Stimulated activated naive CD8-positive, alpha-beta T cell treated with anti-CD3 and anti-CD28 coated beads, Interleukin-15, amount 100 ng/mL, for 72 hours (primary cell): ENCODE data around the gene CRK.

ENCODE experiments used
- ATAC-seq: fragments of 150-1000 bp; cut with Tn5 transposase; 2 replicates; pipeline ENCODE4 v1.10.0; 2021; ENCODE audit warnings: mild to moderate bottlenecking, moderate library complexity
- DNase-seq, 2 donors: peaks; one replicate each; pipeline ENCODE4 v3.0.0; 2021 to 2022
- H3K27ac Mint-ChIP-seq, 2 donors: one replicate each; pipeline ENCODE4 v1.8.0; 2022; ENCODE audit warnings: mild to moderate bottlenecking in 2 of 2, mixed read lengths in 2 of 2, moderate library complexity in 2 of 2
- H3K27me3 Mint-ChIP-seq: one replicate; pipeline ENCODE4 v1.8.0; 2022; ENCODE audit warnings: mixed read lengths
- H3K4me1 Mint-ChIP-seq: one replicate; pipeline ENCODE4 v1.8.0; 2022; ENCODE audit warnings: mild to moderate bottlenecking, mixed read lengths
- H3K4me3 Mint-ChIP-seq, 2 donors: one replicate each; pipeline ENCODE4 v1.8.0; 2022; ENCODE audit warnings: mild to moderate bottlenecking in 2 of 2, mixed read lengths in 2 of 2, moderate library complexity in 1 of 2
- H3K9me3 Mint-ChIP-seq, 2 donors: one replicate each; pipeline ENCODE4 v1.8.0; 2022; ENCODE audit warnings: mixed read lengths in 2 of 2

CRK gene

DNA sequence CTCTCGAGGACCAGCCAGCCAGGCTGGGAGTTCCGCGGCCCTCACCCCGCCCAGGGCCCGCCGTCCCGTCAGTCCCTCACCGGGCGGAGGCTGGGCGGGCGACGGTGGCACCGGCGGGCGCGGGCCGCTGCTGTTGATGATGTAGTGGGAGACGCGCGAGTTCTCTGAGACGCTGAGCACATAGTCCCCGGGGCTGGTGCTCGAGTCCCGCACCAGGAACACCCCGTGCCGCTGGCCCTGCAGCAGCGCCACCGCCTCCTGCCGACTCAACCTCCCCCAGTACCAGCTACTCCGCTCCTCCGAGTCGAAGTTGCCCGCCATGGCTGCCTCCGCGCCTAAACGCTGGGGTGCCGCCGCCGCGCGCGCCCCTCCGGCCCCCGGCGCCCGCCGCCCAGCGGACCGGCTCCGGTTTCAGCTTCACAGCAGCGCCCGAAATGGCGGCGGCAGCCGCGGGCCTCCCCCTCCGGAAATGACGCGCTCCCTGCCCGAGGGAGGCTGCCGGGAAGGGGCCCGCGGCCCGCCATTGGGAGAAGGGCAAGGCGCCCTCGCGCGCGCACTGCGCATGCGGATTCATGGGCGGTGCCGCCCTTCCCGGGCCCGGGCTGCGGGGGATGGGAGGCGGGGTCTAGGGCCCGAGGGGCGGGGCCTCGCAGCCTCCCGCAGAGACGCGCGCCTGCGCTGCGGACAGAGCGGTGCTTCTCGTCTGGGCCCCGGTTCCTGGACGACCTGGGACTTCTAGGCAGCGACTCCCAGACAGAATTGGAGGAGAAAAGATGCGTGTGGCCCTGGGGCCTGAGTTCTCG is at the start of gene CRK:
Gene CRK, minus strand, starts transcription at position 436 of the 803 bp plus-strand sequence. Its CDS starts 115 bp downstream, at position 321.
- ATAC-seq (peak; percentile 96), DNase-seq (peak; percentile 99 to 100)
- Mint-ChIP-seq H3K4me3 (peak within 1 kb of the TSS; percentile 89 to 92), H3K27ac (peak within 1 kb of the TSS; percentile 86 to 95), H3K9me3 (no peaks in the 10 kb centered on the region), H3K4me1 (peaks cover 58% of the 10 kb centered on the region), H3K27me3 (peaks cover 31% of the 10 kb centered on the region)

DNA sequence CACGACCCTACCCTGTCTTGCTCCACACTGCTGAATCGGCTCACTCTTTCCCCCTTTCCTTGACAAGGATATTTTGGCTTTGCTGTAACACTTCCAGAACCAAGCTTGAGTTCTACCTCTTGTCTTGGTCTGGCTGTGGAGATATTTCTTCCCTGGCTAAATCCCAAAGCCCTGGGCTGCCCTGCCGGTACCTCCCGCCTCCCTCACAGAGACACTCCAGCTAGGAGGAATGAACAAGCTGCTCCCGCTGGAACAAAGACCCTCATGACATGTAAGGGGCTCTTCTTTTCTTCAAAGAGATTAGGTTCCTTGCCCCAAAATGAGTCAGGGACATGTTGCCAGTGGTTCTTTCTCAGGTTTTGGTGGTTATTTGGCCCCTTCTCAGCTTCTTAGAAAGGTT is 49.6 kb upstream of the CRK start:
- peak overlapping the region in 1 of 2 donors; percentile 42 for H3K27ac Mint-ChIP-seq
- DNase-seq (no peak), ATAC-seq (no peak)
- no peak overlapping the region for H3K4me3 Mint-ChIP-seq
- H3K27me3 Mint-ChIP-seq, result no peaks in the 10 kb centered on the region
- H3K4me1 Mint-ChIP-seq, result peaks cover 7% of the 10 kb centered on the region
- H3K9me3 Mint-ChIP-seq, result no peaks in the 10 kb centered on the region

DNA sequence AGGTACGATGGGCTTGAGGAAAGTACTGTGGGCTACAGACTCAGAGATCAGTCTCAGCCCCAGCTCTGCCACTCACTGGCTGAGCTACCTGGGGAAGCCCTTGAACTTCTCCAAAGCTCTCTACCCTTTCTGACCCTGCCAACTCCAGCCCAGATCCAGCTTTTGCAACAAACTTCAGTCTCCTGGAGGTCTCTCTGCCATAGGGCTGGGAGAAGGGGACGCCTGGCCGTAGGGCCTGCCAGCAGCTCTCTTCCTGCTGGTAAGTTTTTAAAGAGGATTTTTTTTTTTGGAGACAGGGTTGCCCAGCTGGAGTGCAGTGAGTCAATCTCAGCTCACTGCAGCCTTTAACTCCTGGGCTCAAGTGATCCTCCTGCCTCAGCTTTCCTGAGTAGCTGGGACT is 48.8 kb upstream of the CRK start:
- Mint-ChIP-seq H3K27ac (no peak overlapping the region), H3K4me1 (peaks cover 7% of the 10 kb centered on the region), H3K27me3 (no peaks in the 10 kb centered on the region), H3K9me3 (no peaks in the 10 kb centered on the region), H3K4me3 (no peak overlapping the region)
- no peak for ATAC-seq
- DNase-seq, result no peak

DNA sequence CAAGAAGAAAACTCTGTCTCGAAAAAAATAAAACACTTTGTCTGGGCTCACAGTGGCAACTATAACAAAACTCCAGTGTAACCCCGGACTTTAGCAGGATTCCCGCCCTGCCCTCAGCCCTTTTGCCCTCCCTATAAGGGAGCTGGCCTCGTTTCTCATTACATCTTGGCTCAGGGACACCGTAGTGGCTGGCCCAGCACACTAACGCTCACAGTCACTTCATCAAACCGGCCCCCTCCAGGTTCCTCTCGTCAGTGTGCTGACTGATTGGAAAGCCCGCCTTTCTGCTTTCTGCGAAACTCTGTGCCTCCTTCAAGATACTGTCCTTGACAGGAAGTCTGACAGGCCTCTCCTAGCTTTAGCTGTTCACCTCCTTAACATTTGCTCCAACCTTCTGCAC is 47.7 kb upstream of the CRK start:
- Mint-ChIP-seq H3K4me3 (no peak overlapping the region), H3K9me3 (no peaks in the 10 kb centered on the region), H3K4me1 (peaks cover 5% of the 10 kb centered on the region), H3K27me3 (no peaks in the 10 kb centered on the region), H3K27ac (peak overlapping the region in 1 of 2 donors; percentile 17)
- DNase-seq, result no peak
- ATAC-seq, result no peak

DNA sequence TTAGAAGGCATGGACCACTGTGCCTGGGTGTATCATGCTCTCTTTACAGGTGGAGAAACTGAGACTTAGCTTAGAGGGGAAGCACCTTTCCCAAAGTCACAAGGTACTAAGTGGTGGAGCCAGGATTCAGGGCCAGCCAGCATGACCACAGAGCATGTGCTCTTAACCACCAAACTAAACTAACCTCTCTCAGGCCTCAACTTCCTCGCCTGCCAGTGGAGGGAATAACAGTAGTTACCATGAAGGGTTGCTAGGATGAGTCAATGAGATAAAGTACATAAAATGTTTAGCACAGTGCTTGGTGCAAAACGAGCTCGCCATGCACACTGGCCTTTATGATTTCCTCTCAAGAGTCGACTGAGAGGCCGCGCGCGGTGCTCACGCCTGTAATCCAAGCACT is 42.8 kb upstream of the CRK start:
- Mint-ChIP-seq H3K27ac (no peak overlapping the region), H3K27me3 (no peaks in the 10 kb centered on the region), H3K4me1 (peaks cover 5% of the 10 kb centered on the region), H3K9me3 (no peaks in the 10 kb centered on the region), H3K4me3 (no peak overlapping the region)
- ATAC-seq (peak; percentile 24), DNase-seq (no peak)

DNA sequence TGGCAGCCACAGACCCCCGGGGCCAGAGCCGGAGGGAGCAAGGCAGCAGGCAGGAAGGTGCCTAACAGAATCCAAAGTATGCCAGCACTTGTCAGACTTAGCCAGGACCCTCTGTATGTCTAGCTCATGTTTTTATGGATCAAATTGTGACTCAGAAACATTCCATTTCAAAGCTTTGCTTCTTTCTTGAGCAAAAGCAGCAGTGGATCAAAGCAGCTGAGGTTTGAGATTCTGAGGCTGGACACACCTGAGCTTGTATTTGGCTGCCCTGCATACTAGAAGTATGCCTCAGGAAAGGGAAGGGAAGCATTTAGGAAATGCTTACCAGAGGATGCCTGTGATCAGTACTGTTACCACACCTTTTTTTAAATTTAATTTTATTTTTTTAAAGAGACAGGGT is 42.2 kb upstream of the CRK start:
- no peak for DNase-seq
- H3K27me3 Mint-ChIP-seq, result no peaks in the 10 kb centered on the region
- no peak overlapping the region for H3K4me3 Mint-ChIP-seq
- no peak overlapping the region for H3K27ac Mint-ChIP-seq
- no peak for ATAC-seq
- H3K4me1 Mint-ChIP-seq, result peaks cover 9% of the 10 kb centered on the region
- no peaks in the 10 kb centered on the region for H3K9me3 Mint-ChIP-seq

DNA sequence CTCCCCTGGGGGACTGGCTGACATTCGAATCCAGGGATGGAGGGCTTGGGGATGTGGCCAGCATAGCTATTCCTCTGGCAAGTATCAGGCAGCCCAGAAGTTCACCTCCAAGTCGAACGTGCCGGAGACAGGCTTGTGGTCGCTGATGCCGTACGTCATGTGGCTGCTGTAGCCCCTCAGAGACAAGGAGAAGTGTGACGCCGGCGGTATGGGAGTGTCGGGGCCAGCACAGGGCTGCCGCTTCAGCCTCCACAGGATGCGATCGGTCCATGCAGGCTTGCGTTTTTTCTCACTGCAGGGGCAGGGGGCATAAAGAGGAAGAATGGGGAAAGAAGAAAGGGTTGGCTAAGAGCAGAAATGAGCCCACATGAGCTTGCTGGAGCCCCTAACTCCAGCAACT is 41.8 kb upstream of the CRK start:
- no peak overlapping the region for H3K4me3 Mint-ChIP-seq
- no peaks in the 10 kb centered on the region for H3K9me3 Mint-ChIP-seq
- no peak for ATAC-seq
- H3K27ac Mint-ChIP-seq, result no peak overlapping the region
- H3K4me1 Mint-ChIP-seq, result peaks cover 13% of the 10 kb centered on the region
- no peak for DNase-seq
- peaks cover 4% of the 10 kb centered on the region for H3K27me3 Mint-ChIP-seq

DNA sequence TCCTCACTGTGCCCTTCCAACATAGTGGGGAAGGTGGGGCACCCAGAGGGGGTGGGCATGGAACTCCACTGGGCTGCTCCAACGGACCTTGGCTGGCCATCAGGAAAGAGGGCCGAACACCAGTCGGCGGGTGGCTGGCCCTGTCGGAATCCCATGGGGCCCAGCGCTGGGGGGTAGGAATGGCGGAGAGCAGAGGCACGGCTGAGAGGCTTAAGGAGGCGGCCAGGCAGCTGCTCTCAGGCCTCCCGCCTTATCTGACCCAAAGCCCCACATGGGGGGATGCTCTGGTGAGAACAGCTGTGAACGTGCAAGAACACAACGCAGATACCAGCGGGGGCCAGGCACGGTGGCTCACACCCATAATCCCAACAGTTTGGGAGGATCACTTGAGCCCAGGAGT is 40.8 kb upstream of the CRK start:
- H3K4me1 Mint-ChIP-seq, result peaks cover 22% of the 10 kb centered on the region

DNA sequence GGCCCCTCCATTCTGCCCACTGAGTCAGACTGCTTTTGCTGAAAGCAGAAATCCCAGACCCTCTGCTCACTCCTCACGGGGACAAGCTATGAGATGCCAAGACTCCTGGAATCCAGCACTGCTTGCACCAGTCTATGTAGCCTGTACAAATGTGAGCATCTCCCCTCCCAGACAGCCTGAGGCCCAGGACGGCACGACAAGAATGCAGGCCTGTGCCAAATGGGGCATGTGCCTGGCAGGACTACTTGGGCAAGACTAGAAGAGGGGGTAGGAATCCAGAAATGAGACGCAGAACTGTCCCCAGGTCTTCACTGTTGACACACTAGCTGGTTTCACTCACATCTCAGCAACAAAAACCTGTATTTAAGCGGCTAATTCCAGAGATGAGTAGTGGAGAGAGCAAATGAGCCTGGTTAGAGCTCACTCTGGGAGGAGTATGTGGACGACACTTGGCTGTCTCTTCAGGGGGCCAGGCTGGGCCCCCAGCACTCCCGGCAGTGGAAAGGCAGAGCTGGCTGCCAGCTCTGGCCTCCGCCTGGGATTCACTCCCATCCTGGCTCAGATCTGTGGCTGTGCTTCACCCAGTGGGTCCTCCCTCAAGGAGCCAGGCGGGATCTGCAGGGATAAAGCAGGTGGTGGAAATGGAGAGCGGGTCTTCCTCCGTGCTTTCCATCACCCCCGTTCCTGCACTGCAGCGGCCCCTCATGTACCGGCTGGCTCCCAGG is 39.4 kb upstream of the CRK start:
- DNase-seq (no peak), ATAC-seq (no peak)
- Mint-ChIP-seq H3K27ac (no peak overlapping the region), H3K9me3 (no peaks in the 10 kb centered on the region), H3K27me3 (peaks cover 15% of the 10 kb centered on the region), H3K4me1 (peaks cover 31% of the 10 kb centered on the region), H3K4me3 (no peak overlapping the region)

More for the DNA sequence above, 40.8 kb upstream of the CRK start:
- Mint-ChIP-seq H3K27me3 (peaks cover 13% of the 10 kb centered on the region), H3K4me3 (no peak overlapping the region), H3K27ac (no peak overlapping the region), H3K9me3 (no peaks in the 10 kb centered on the region)
- no peak for ATAC-seq
- no peak for DNase-seq

DNA sequence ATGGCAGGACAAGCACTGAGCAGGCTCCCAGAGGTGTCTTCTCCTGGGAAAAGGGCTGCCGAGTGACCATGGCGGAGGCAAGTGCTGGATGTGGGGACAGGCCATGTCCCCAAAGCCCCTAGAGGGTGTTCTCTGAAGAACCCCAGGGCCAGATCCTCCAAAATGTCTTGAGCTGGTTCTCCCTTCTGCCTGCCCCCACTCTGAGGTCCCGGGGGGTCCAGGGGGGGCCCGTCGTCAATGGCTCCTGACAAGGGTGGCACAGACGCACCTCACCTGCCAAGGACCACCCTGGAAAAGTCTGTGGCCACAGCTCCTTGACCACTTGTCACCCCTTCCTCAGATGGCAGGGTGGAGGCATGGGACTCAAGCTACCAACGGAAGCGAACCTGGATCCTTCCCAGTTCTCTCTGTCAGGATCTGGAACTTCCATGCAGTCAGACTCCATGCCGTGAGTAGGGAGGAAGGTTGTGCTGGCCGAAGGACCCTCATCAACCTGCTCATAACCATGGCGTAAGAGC is 38.8 kb upstream of the CRK start:
- Mint-ChIP-seq H3K27me3 (peaks cover 15% of the 10 kb centered on the region), H3K9me3 (no peaks in the 10 kb centered on the region), H3K27ac (no peak overlapping the region), H3K4me1 (peaks cover 35% of the 10 kb centered on the region), H3K4me3 (no peak overlapping the region)
- DNase-seq, result no peak
- ATAC-seq, result no peak

DNA sequence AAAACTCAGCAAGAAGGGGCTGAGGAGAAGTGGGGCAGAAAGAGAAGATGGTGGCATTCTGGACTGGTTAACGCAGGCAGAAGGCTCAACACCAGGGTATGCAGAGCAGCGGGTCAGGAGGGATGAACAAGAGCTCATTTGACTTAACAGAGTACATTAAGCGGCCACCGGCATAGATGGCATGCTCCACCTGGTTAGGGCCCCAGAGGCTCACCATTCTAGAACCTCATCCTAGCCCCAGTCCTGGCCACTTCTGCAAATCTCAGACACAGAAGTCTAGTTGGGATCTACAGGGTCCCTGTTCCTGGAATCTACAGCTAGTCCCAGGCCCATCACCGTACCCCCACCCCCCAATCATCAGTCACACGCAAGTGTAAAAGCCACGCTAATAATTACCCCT is 38.2 kb upstream of the CRK start:
- Mint-ChIP-seq H3K4me3 (no peak overlapping the region), H3K27me3 (peaks cover 15% of the 10 kb centered on the region), H3K4me1 (peaks cover 35% of the 10 kb centered on the region), H3K9me3 (no peaks in the 10 kb centered on the region), H3K27ac (no peak overlapping the region)
- no peak for DNase-seq
- no peak for ATAC-seq

DNA sequence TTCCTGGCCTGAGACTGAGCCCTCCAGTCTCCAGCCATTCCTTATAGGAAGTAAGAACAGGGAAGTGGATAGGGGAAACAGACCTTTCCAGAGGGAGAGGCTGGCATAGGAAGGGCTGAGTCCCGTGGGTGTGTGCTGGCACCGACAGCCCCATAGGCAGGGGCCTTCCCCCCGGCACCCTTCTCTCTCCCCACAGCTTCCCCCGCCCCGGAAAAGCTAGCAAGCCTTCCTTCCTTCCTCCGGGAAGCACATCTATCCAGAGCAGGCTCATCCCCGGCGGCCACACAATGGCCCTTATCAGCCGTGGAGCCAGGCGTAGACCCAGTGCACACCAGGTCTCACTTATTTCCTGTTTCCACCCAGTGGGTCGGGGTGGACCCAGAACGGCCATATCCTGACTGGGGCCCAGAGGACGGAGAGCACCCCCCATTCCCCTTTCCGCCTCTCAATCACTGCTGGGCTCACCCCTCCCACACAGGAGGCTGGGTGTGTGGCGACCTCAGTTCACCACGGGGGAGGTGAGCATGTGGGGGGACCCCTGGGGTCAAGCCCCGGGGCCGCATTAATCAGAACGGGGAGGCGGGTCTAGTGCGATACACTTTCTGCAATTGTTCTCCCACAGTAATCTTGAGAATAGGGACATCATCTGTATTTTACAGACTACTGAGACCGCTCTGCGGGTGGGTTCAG is 37.4 kb upstream of the CRK start:
- ATAC-seq, result no peak

DNA sequence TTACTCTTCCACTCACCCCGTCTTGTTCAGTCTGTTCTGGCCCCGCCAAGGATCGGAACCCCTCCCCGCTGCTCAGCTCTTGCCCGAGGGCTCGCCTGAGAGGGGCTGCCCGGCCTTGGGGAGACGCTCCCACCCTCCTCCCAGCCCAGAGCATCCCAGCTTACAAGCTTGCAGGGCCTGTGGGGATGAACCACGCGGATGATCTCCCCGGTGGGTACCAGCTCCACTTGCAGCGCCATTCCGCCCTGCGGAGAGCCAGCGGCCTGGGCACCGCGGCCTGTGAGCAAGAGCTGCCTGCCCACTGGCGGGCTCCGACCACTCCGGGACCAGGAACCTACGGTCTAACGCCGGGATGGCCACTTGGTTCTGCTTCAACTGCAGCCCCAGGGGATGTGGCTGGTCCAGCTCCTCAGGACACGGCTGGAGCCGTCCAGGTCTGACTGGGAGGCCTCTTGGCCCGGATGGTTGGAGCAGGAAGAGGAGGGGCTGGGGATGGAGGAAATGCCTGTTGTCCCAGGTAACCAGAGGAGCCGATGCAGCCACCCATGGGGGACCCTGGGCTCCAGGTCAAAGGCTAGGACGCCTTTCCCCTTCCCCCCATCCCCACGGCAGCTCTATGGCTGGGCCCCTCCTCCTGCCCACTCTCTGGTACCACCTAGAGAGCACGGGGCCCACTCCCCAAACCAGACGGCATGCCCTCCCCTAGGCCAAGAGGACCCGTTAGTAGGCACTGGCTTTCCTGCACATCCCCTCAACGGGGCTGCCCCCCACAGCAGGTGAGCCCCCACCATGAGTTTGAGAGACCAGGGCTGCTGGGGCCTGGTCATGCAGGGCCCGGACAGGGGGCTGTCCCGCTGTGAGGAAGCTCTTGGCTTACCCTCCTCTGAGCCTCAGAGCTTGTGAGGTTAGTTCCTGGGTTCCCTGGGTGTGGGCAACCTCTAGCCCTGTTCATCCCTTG is 36.5 kb upstream of the CRK start, which contains the start of gene MYO1C:
Gene MYO1C, minus strand, starts transcription at position 438 of the 958 bp plus-strand sequence. Its CDS starts 199 bp downstream, at position 239.
- H3K27ac Mint-ChIP-seq, result peak within 1 kb of the TSS; percentile 91 to 97
- H3K4me1 Mint-ChIP-seq, result peaks cover 44% of the 10 kb centered on the region

More for the DNA sequence above, 37.4 kb upstream of the CRK start:
- H3K4me1 Mint-ChIP-seq, result peaks cover 37% of the 10 kb centered on the region
- no peak overlapping the region for H3K4me3 Mint-ChIP-seq
- DNase-seq, result no peak
- H3K27me3 Mint-ChIP-seq, result peaks cover 15% of the 10 kb centered on the region
- H3K9me3 Mint-ChIP-seq, result no peaks in the 10 kb centered on the region
- no peak overlapping the region for H3K27ac Mint-ChIP-seq

DNA sequence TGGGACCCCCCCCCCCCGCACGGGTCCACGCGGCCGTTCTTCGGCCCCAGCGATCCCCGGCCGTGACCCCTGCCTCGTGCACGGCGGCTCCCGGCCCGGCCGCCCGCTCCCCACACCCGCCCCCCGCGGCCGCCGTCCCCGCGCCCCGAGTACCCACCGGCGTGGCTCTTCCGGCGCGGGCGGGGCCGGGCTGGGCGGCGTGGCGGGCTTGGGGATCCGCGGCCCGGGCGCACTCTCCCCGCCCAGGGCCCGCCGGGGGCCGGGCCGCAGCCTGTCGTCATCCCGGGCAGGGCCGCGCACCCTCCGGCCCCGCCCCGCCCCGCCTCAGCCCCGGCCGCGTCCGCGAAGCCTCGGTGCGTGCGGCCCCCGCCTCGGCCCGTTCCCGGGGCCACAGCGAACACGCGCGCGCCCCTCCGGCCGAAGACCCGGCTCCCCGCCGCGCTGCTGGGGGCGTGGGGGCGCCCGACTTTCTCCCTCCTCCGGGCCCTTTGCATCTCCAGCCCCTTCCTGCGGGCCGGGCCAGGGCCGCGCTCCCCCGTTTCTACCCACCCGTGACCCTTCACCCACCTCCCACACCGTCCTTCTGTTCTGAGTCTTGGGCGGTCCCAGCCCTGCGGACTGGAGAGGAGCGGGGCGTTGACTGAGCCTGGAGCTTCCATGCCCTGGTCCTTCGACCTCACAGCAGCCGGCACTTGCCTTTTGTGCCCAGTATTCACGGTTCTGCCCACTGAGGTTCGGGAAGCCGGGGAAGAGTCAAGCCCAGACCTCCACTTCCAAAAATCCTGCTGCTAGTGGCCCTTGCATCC is 35.6 kb upstream of the CRK start:
- H3K27ac Mint-ChIP-seq, result peak overlapping the region; percentile 91 to 97

More for the DNA sequence above, 36.5 kb upstream of the CRK start, which contains the start of gene MYO1C:
- ATAC-seq (no peak), DNase-seq (no peak)
- H3K27me3 Mint-ChIP-seq, result peaks cover 15% of the 10 kb centered on the region
- no peaks in the 10 kb centered on the region for H3K9me3 Mint-ChIP-seq
- peak within 1 kb of the TSS; percentile 87 to 96 for H3K4me3 Mint-ChIP-seq

More for the DNA sequence above, 35.6 kb upstream of the CRK start:
- H3K9me3 Mint-ChIP-seq, result no peaks in the 10 kb centered on the region
- H3K4me1 Mint-ChIP-seq, result peaks cover 53% of the 10 kb centered on the region
- peaks cover 15% of the 10 kb centered on the region for H3K27me3 Mint-ChIP-seq
- H3K4me3 Mint-ChIP-seq, result peak overlapping the region; percentile 88 to 96
- ATAC-seq, result peak; percentile 66
- no peak for DNase-seq
